H1 (cell line): Measurements from ENCODE around the gene KREMEN1. TPM values are rescaled to one million over a fixed set of nuclear protein-coding genes. Genes with fewer than 3 reads are reported as not detected.

Experiments
- BACH1 ChIP-seq: IDR thresholded peaks from 2 replicates; pipeline ENCODE4 v1.6.1; 2012; ENCODE audit warnings: low read length, improper control_type of control experiment
- CHD7 ChIP-seq: fragments of 300-600 bp; sonication (generic); IDR thresholded peaks from 2 replicates; pipeline ENCODE4 v1.7.1; 2012; ENCODE audit warnings: low read length, moderate library complexity, mild to moderate bottlenecking, inconsistent platforms; ENCODE audit not compliant: insufficient replicate concordance
- SAP30 ChIP-seq: fragments of 300-600 bp; sonication (generic); IDR thresholded peaks from 2 replicates; pipeline ENCODE4 v1.7.1; 2012; ENCODE audit warnings: low read length, moderate library complexity, mild to moderate bottlenecking, inconsistent platforms; ENCODE audit not compliant: insufficient read depth, insufficient replicate concordance
- SP4 ChIP-seq: IDR thresholded peaks from 2 replicates; pipeline ENCODE4 v1.6.1; 2012; ENCODE audit warnings: low read length, inconsistent platforms
- polyA plus RNA-seq, 7 experiments: library from polyadenylated mRNA; depleted of rRNA in 3 of 7; stranded (reverse) in 5 of 7; unstranded in 2 of 7; fragments of >200 nt in 5 of 7; fragments of 200-250 nt in 2 of 7; gene quantifications; 1 replicate in 5 of 7; 2 replicates in 1 of 7; 4 replicates in 1 of 7; pipeline versions ENCODE4 v1.2.1 to v1.2.3, GENCODE V29; 2011 to 2013; ENCODE audit warnings: missing spikeins in 2 of 7, mixed read lengths in 2 of 7
- total RNA-seq: library from RNA; stranded (reverse); fragmentation: NEBNext Ultra II Directional; extraction: Animal tissue kit (Norgen Biotek cat#: 25700); gene quantifications from 2 replicates; pipeline ENCODE4 v1.2.1, GENCODE V29; 2021

The KREMEN1 gene
- total and polyA plus RNA-seq, 2 of the 8 experiments (the other 6 are each of a cell fraction or from before 2014, with no cell fraction given) = 2.1 to 3.2 TPM

- TF ChIP-seq SP4 (no peak), BACH1 (no peak), SAP30 (no peak), CHD7 (no peak)
Measured at GRCh38 chr22:29133603-29134133, 60.8 kb downstream of the KREMEN1 start (continued).
